Neural crest cell (in vitro differentiated cells): ENCODE results near the gene RETREG1. TPM values are rescaled to one million over a fixed set of nuclear protein-coding genes. Genes with fewer than 3 reads are reported as not detected.
A peak's percentile ranks its signal among the peaks of the same experiment; 100 is the strongest.

Experiments
- DNase-seq: peaks from one replicate; pipeline ENCODE4 v3.0.0; 2021; ENCODE audit warnings: low read depth, mixed read lengths, low spot score
- H3K27ac Mint-ChIP-seq: one replicate; pipeline ENCODE4 v1.8.0; 2021; ENCODE audit warnings: mild to moderate bottlenecking, mixed read lengths; ENCODE audit not compliant: unreplicated experiment
- H3K27me3 Mint-ChIP-seq: 2 replicates; pipeline ENCODE4 v1.8.0; 2021; ENCODE audit warnings: low read depth, mild to moderate bottlenecking, mixed read lengths
- H3K36me3 Mint-ChIP-seq: 2 replicates; pipeline ENCODE4 v1.8.0; 2021; ENCODE audit warnings: low read depth, mild to moderate bottlenecking, mixed read lengths
- H3K4me1 Mint-ChIP-seq: 2 replicates; pipeline ENCODE4 v1.8.0; 2021; ENCODE audit warnings: mixed read lengths
- H3K4me3 Mint-ChIP-seq: one replicate; pipeline ENCODE4 v1.8.0; 2021; ENCODE audit warnings: mild to moderate bottlenecking, mixed read lengths
- H3K9me3 Mint-ChIP-seq: 2 replicates; pipeline ENCODE4 v1.8.0; 2021; ENCODE audit warnings: mixed read lengths
- total RNA-seq: library from RNA; stranded (reverse); gene quantifications from 2 replicates; pipeline ENCODE4 v1.2.1, GENCODE V29; 2021
- TF ChIP-seq, protein P1 (sequence below): fragments of 200-600 bp; sonication (generic); conservative IDR thresholded peaks from 2 replicates; pipeline ENCODE4 v1.5.0; 2021; ENCODE audit warnings: antibody characterized with exemption, mild to moderate bottlenecking

Gene RETREG1
- total RNA-seq, 1 donor from 2014 or later = 6.2 TPM

- Mint-ChIP-seq H3K27ac (no peak overlapping the region), H3K4me1 (no peaks in the 10 kb centered on the region), H3K4me3 (no peak overlapping the region), H3K27me3 (no peaks in the 10 kb centered on the region), H3K9me3 (no peaks in the 10 kb centered on the region), H3K36me3 (no peaks in the 10 kb centered on the region)
- no peak for DNase-seq
- TF ChIP-seq, protein P1, sequence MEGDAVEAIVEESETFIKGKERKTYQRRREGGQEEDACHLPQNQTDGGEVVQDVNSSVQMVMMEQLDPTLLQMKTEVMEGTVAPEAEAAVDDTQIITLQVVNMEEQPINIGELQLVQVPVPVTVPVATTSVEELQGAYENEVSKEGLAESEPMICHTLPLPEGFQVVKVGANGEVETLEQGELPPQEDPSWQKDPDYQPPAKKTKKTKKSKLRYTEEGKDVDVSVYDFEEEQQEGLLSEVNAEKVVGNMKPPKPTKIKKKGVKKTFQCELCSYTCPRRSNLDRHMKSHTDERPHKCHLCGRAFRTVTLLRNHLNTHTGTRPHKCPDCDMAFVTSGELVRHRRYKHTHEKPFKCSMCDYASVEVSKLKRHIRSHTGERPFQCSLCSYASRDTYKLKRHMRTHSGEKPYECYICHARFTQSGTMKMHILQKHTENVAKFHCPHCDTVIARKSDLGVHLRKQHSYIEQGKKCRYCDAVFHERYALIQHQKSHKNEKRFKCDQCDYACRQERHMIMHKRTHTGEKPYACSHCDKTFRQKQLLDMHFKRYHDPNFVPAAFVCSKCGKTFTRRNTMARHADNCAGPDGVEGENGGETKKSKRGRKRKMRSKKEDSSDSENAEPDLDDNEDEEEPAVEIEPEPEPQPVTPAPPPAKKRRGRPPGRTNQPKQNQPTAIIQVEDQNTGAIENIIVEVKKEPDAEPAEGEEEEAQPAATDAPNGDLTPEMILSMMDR = no peak
Observed at GRCh38 chr5:16540421-16540820, 76.4 kb downstream of the RETREG1 start.

DNA sequence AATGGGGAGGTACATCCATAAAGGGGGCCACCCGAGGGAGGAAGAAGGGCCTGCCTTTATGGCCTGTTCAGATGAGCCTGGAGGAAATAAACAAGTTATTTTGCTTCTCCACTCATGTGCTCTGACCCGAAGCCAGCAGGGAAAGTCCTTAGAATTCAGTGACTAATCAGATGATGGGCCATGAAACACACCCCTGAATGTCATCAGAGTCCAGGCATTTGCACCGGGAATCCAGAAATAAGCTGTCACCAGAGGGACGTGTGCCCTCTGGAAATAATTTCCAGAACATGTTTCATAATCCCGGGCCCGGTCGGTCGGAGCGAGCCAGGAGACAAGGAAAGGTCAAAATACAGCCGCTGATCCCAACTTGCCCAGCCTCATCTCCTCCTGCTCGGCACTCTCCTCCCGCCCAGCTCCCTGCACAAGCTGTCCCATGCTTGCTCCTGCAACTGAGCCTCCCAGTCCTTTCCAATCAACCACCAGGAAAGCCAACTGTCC is 77.6 kb downstream of the RETREG1 start:
- H3K36me3 Mint-ChIP-seq = no peaks in the 10 kb centered on the region
- TF ChIP-seq, protein P1 = no peak
- no peaks in the 10 kb centered on the region for H3K4me1 Mint-ChIP-seq
- no peaks in the 10 kb centered on the region for H3K9me3 Mint-ChIP-seq
- no peak for DNase-seq
- peak overlapping the region; percentile 63 for H3K27ac Mint-ChIP-seq
- H3K4me3 Mint-ChIP-seq = no peak overlapping the region
- no peaks in the 10 kb centered on the region for H3K27me3 Mint-ChIP-seq

GRCh38 chr5:16538006-16538405 is 78.8 kb downstream of the RETREG1 start:
- Mint-ChIP-seq H3K9me3 (no peaks in the 10 kb centered on the region), H3K27ac (no peak overlapping the region), H3K4me1 (no peaks in the 10 kb centered on the region), H3K27me3 (no peaks in the 10 kb centered on the region), H3K4me3 (no peak overlapping the region), H3K36me3 (no peaks in the 10 kb centered on the region)
- DNase-seq = no peak
- TF ChIP-seq, protein P1 = no peak

DNA sequence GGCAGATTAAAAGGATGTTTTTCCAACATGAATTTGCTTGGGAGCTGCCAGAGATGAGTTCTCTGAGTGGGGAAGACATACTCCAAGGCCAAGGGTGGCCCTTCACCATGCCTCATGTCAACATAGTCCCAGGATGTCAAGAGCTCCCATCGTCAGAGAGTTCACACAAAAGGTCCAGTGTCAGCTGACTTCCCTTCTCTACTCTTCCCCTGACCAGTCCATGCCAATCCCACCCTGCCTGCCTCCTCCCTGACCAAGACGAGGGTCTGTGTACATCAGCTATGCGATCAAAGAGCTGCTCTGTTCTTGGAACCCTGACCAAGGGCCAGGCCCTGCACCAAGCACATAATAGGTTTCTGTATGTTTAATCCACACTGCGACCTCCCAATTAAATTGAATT is 80.0 kb downstream of the RETREG1 start:
- H3K27me3 Mint-ChIP-seq = no peaks in the 10 kb centered on the region
- no peak overlapping the region for H3K4me3 Mint-ChIP-seq
- no peak for DNase-seq
- H3K4me1 Mint-ChIP-seq = no peaks in the 10 kb centered on the region
- TF ChIP-seq, protein P1 = no peak
- no peak overlapping the region for H3K27ac Mint-ChIP-seq
- H3K9me3 Mint-ChIP-seq = no peaks in the 10 kb centered on the region
- H3K36me3 Mint-ChIP-seq = no peaks in the 10 kb centered on the region

GRCh38 chr5:16536246-16536645 is 80.6 kb downstream of the RETREG1 start:
- TF ChIP-seq, protein P1 = no peak
- no peak overlapping the region for H3K4me3 Mint-ChIP-seq
- H3K27ac Mint-ChIP-seq = peak overlapping the region; percentile 75
- H3K27me3 Mint-ChIP-seq = no peaks in the 10 kb centered on the region
- H3K9me3 Mint-ChIP-seq = no peaks in the 10 kb centered on the region
- no peaks in the 10 kb centered on the region for H3K36me3 Mint-ChIP-seq
- H3K4me1 Mint-ChIP-seq = no peaks in the 10 kb centered on the region
- DNase-seq = no peak

- Mint-ChIP-seq H3K27ac (no peak overlapping the region), H3K9me3 (no peaks in the 10 kb centered on the region), H3K4me1 (no peaks in the 10 kb centered on the region)
Observed at GRCh38 chr5:16534280-16534679, 82.5 kb downstream of the RETREG1 start.

More at GRCh38 chr5:16534280-16534679, 82.5 kb downstream of the RETREG1 start:
- DNase-seq = no peak
- Mint-ChIP-seq H3K36me3 (no peaks in the 10 kb centered on the region), H3K4me3 (no peak overlapping the region), H3K27me3 (no peaks in the 10 kb centered on the region)
- TF ChIP-seq, protein P1 = no peak
